ENCODE results near the gene KNCN.

KNCN gene

DNA sequence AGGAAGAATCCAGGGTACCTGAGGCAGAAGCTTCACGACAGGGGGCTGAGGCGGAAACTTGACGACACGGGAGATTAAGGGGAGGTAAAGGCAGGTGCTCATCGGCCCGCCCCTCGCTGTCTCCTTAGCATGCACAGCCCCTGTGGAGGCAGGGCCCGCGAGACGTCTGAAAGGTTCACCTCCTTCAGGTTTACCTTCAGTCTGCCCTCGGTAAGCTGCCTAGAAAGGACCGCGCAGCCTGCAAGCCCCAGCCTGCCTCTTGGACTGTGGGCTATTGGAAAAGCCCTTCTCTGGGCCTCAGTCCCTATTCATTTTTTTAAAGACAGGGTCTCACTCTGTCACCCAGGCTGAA lies 28.5 kb downstream of the KNCN start:
- TF ChIP-seq ZNF384 (IDR thresholded peaks at IDR 0.05) = no peak
- no peak for TF ChIP-seq NFRKB (IDR thresholded peaks at IDR 0.05)
- no peak for TF ChIP-seq L3MBTL2 (conservative IDR thresholded peaks at IDR 0.05)
- CTCF ChIA-PET = interaction anchor here (1.0 to 1.9 kb wide), 3 partner anchors 25 to 76 kb away, joined by 3 to 15 read pairs (median 5); no protein-coding TSS in a partner anchor
- DNase-seq (ENCODE audit: extremely low spot score) = no peak
- POLR2A ChIA-PET = interaction anchor here (1.2 kb wide), 1 partner anchor 81 kb away, joined by 3 read pairs; no protein-coding TSS in a partner anchor

DNA sequence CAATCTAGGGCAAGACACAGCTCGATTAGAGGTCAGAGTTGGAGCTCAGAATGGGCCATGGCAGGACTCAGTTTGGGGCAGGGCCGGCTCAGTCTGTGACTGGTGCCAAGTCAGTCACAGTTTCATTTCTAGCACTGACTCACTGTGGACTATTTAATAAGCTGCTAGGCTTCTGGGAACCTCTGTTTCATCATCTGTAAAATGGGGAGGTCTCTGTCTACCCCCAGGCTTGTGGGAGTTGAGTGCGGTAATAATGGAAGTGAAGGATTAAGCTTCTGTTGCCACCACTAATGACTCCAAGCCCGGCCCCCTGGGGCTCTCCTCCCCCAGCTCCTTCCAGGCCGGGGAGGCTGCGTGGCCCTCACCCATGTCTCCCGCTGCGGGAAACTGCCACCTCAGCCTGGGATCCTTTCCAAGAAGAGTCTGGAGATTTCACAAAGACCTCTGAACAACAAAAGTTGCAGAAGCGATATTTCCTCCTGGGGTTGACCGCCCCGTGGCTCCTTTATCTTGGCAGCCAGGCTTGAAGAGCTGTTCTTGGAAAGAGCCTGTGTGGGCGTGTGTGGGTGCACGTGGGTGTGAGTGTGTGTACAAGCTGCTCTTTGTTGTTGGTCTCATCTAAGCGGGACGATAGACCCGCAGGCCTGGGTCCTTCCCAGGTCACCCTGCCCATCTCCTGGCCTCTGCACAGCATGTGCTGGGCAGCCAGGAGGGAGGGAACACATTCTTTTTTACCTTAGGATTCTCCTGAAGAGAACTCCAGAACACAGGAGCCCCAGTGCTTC lies 29.1 kb downstream of the KNCN start:
- no peak for DNase-seq (ENCODE audit: extremely low spot score)
- ChIA-PET CTCF (interaction anchor here (1.0 to 1.9 kb wide), 3 partner anchors 26 to 75 kb away, joined by 3 to 15 read pairs (median 5); no protein-coding TSS in a partner anchor), POLR2A (interaction anchor here (1.2 to 1.4 kb wide), 2 partner anchors 34 to 80 kb away, joined by 3 read pairs; no protein-coding TSS in a partner anchor)

DNA sequence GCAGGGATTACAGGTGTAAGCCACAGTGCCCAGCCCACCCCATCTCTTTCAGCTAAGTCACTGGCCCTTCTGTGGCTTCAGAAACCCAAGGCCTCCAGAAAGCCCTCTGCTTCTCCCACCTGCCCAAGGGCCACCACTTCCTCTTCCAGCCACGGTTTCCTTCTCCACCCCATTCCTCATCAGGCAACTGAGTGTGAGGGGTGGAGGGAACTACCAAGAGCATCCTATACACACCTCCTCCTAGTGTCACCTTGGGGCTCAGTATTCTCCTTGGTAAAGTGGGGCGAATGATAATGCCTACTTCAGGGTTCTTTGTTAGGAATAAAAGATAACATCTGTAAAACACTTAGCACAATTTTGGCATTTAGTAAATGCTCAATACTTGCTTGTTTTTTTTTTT lies 30.0 kb downstream of the KNCN start:
- POLR2A ChIA-PET = interaction anchor here (0.6 to 1.4 kb wide), 2 partner anchors 33 to 83 kb away, joined by 3 read pairs; partner anchors contain the start of gene MKNK1

More for the DNA sequence above, 29.1 kb downstream of the KNCN start:
- no peak for TF ChIP-seq NFRKB (IDR thresholded peaks at IDR 0.05)
- TF ChIP-seq, protein P1, sequence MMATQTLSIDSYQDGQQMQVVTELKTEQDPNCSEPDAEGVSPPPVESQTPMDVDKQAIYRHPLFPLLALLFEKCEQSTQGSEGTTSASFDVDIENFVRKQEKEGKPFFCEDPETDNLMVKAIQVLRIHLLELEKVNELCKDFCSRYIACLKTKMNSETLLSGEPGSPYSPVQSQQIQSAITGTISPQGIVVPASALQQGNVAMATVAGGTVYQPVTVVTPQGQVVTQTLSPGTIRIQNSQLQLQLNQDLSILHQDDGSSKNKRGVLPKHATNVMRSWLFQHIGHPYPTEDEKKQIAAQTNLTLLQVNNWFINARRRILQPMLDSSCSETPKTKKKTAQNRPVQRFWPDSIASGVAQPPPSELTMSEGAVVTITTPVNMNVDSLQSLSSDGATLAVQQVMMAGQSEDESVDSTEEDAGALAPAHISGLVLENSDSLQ (IDR thresholded peaks at IDR 0.05) = no peak
- no peak for TF ChIP-seq ELF4 (IDR thresholded peaks at IDR 0.05)
- no peak for TF ChIP-seq FOXM1 (IDR thresholded peaks at IDR 0.05; ENCODE audit: borderline replicate concordance)
- TF ChIP-seq FOXK2 (IDR thresholded peaks at IDR 0.05) = no peak
- TF ChIP-seq SUZ12 (IDR thresholded peaks at IDR 0.05) = no peak
- TF ChIP-seq HDGF (IDR thresholded peaks at IDR 0.05; ENCODE audit: borderline replicate concordance) = no peak
- TF ChIP-seq ZNF384 (IDR thresholded peaks at IDR 0.05) = no peak

DNA sequence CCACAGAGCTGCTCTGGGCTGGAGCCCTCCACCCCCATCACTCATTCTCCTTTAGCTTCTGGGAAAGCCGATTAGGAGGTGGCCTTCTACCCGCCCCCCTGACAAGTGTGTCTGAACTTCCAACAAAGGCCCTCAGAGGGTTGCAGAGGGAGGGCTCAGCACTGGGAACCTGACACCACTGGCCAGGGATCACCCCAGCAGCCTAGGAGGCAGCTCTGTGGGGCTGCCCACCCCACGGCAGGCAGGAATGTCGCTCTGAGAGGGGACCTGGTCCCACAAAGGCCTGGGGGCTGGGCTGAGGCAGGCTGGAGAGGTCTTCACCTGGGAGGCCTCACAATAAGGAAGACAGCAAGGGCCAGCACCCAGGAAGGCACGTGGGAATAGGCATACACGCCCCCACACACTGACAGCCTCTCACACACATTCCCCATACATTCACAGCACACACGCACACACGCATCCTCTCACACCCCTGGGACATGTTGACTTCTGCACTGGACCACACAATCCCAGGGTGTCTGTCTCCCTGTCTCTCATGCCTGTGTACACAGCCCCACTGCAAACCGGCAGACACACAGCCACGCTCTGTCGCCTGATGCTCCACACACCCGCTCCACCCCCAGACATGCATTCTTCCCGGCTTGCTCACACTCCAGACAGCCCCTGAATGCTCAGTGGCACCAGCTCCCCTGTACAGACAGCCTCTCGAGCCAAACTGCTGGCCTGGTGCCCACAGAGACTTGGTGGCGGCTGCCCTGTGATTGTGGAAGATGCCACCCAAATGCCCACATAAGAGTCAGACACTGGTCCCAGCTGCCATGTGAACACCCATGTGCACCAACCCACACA lies 31.2 kb downstream of the KNCN start:
- no peak for DNase-seq (ENCODE audit: extremely low spot score)
- CTCF ChIA-PET = interaction anchor here (0.8 to 1.8 kb wide), 3 partner anchors 32 to 78 kb away, joined by 3 to 6 read pairs (median 3); no protein-coding TSS in a partner anchor
- TF ChIP-seq BHLHE40 (IDR thresholded peaks at IDR 0.05; ENCODE audit: borderline replicate concordance) (no peak), SUZ12 (IDR thresholded peaks at IDR 0.05) (no peak), SP1 (IDR thresholded peaks at IDR 0.05) (no peak), ELF4 (IDR thresholded peaks at IDR 0.05) (no peak)
- POLR2A ChIA-PET = interaction anchor here (0.6 to 1.3 kb wide), 2 partner anchors 24 to 32 kb away, joined by 3 read pairs; no protein-coding TSS in a partner anchor

More for the DNA sequence above, 30.0 kb downstream of the KNCN start:
- TF ChIP-seq TARDBP (IDR thresholded peaks at IDR 0.05) (no peak), SUZ12 (IDR thresholded peaks at IDR 0.05) (no peak), CTBP1 (IDR thresholded peaks at IDR 0.05; ENCODE audit: borderline replicate concordance) (no peak), FOXA1 (IDR thresholded peaks at IDR 0.05) (no peak), L3MBTL2 (conservative IDR thresholded peaks at IDR 0.05) (no peak), HDGF (IDR thresholded peaks at IDR 0.05; ENCODE audit: borderline replicate concordance) (no peak), BHLHE40 (IDR thresholded peaks at IDR 0.05; ENCODE audit: borderline replicate concordance) (no peak), ELF4 (IDR thresholded peaks at IDR 0.05) (no peak), FOXK2 (IDR thresholded peaks at IDR 0.05) (no peak)
- no peak for DNase-seq (ENCODE audit: extremely low spot score)
- CTCF ChIA-PET = interaction anchor here (0.8 to 1.9 kb wide), 3 partner anchors 34 to 80 kb away, joined by 3 to 15 read pairs (median 3); no protein-coding TSS in a partner anchor

DNA sequence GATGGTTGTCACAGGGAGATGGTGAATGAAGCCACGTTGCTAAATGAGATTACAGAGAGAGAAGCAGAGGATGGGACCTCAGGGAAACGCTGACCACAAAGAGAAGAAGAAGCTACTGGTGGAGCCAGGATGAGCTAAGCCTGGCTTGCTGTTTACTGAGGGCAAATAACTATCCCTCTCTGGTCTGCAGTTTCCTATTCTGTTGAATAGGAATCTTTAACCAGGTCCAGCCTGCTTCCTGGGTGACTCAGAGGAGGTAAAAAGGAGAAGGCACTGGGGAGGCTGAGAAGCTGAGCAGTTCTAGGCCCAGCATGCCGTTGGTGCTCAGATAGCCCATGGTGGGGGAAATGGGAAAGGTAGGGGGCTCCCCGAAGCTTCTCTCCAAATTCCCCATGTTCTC lies 32.2 kb downstream of the KNCN start:
- POLR2A ChIA-PET = interaction anchor here (1.3 kb wide), 1 partner anchor 31 kb away, joined by 3 read pairs; no protein-coding TSS in a partner anchor
- no peak for TF ChIP-seq HDGF (IDR thresholded peaks at IDR 0.05; ENCODE audit: borderline replicate concordance)
- no peak for TF ChIP-seq ELF4 (IDR thresholded peaks at IDR 0.05)
- no peak for TF ChIP-seq FOXK2 (IDR thresholded peaks at IDR 0.05)
- no peak for TF ChIP-seq FOXM1 (IDR thresholded peaks at IDR 0.05; ENCODE audit: borderline replicate concordance)
- TF ChIP-seq TARDBP (IDR thresholded peaks at IDR 0.05) = no peak
- TF ChIP-seq CTBP1 (IDR thresholded peaks at IDR 0.05; ENCODE audit: borderline replicate concordance) = no peak
- TF ChIP-seq LEF1 (IDR thresholded peaks at IDR 0.05; ENCODE audit: borderline replicate concordance) = no peak
- no peak for DNase-seq (ENCODE audit: extremely low spot score)
- CTCF ChIA-PET = interaction anchor here (1.8 kb wide), 1 partner anchor 31 kb away, joined by 6 read pairs; no protein-coding TSS in a partner anchor

DNA sequence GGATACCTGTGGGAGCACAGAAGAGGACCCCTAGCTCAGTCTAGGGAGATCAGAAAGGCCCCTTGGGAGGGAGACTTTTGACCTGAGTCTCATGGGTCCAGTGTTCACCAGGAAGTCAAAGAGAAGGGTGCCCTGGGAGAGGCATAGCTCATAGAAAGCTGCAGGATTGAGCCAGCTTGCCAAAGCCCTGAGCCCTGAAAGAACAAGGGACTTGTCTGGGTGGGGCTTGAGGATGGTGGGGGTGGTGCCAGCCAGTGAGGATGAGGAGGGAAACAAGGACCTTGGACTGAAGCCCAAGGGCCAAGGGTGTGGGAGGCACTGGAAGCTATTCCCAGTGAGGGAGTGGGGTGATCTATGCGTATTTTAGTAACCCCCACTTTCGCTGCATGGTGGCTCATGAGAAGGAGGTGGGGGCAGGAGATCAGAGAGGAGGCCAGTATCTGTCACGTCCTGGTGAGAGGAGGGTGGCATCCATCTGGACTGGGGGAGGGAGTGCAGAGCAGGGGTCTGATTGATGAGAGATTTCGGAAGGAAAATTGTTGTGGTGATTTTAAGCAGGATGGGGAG lies 33.4 kb downstream of the KNCN start:
- ChIA-PET POLR2A (no interaction called here), CTCF (interaction anchor here (0.6 to 1.7 kb wide), 4 partner anchors 9 to 74 kb away, joined by 3 to 4 read pairs (median 3); a partner anchor contains a TSS)
- no peak for TF ChIP-seq NFRKB (IDR thresholded peaks at IDR 0.05)
- TF ChIP-seq FOXK2 (IDR thresholded peaks at IDR 0.05) = no peak
- TF ChIP-seq ZNF384 (IDR thresholded peaks at IDR 0.05) = no peak
- no peak for TF ChIP-seq SP1 (IDR thresholded peaks at IDR 0.05)
- no peak for TF ChIP-seq ELF4 (IDR thresholded peaks at IDR 0.05)
- no peak for TF ChIP-seq SUZ12 (IDR thresholded peaks at IDR 0.05)
- TF ChIP-seq BHLHE40 (IDR thresholded peaks at IDR 0.05; ENCODE audit: borderline replicate concordance) = no peak
- no peak for TF ChIP-seq FOXA1 (IDR thresholded peaks at IDR 0.05)

DNA sequence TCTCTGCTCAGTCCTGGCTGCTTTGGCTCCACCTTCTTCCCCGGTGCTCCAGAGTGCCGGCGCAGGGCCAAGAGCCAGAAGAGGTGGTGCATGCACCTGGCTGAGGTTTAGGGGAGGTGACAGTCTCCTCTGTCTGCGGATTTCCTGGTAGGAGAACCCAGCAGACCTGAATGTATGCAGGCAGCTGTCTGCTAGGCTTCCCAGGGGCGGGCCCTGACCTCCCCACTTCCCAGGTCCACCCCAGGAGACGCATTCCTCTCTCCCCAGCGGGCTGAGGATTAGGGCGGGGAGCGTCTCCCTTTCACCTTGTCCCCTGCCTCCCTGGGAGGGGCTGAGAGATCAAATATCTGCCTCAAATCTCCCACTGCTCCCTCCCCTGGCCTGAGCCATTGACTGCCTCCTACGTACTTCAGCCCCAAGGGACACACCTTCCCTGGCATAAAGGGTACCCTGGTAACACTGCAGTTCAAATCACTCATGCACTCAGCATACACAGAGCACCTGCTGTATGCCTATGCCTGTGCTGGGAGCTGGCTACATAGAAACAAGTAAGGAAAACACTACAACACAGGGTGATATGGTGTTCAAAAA lies 34.3 kb downstream of the KNCN start:
- no peak for DNase-seq (ENCODE audit: extremely low spot score)
- ChIA-PET POLR2A (no interaction called here), CTCF (interaction anchor here (0.6 to 1.7 kb wide), 4 partner anchors 10 to 73 kb away, joined by 3 to 4 read pairs (median 3); a partner anchor contains a TSS)
- TF ChIP-seq HDGF (IDR thresholded peaks at IDR 0.05; ENCODE audit: borderline replicate concordance) = no peak
- TF ChIP-seq FOXM1 (IDR thresholded peaks at IDR 0.05; ENCODE audit: borderline replicate concordance) = no peak
- TF ChIP-seq ZNF384 (IDR thresholded peaks at IDR 0.05) = no peak
- no peak for TF ChIP-seq BHLHE40 (IDR thresholded peaks at IDR 0.05; ENCODE audit: borderline replicate concordance)
- no peak for TF ChIP-seq NFRKB (IDR thresholded peaks at IDR 0.05)

More for the DNA sequence above, 33.4 kb downstream of the KNCN start:
- DNase-seq (ENCODE audit: extremely low spot score) = no peak

Data from HEK293T (cell line).